NB4 (cell line): Measurements from ENCODE around the gene SLC22A6.
"Not testable (repeated sequence)": the region's sequence is repeated elsewhere in the genome, so short reads cannot be mapped to it uniquely, and the experiment has no call there.

ENCODE experiments used
- DNase-seq: peaks from one replicate; pipeline ENCODE4 v3.0.0; 2010; ENCODE audit warnings: low read depth
- H3K4me3 ChIP-seq: one replicate; pipeline ENCODE4 v1.5.1; 2011; ENCODE audit warnings: mild to moderate bottlenecking, low read depth, low read length, moderate library complexity
- MYC ChIP-seq: IDR thresholded peaks from 2 replicates; pipeline ENCODE4 v1.6.1; 2011; ENCODE audit warnings: low read depth, low read length
- POLR2A ChIP-seq: IDR thresholded peaks from 2 replicates; pipeline ENCODE4 v1.6.1; 2011; ENCODE audit warnings: mild to moderate bottlenecking; ENCODE audit not compliant: insufficient read length; ENCODE audit errors: extremely low read depth
- TF ChIP-seq, protein P1 (sequence below): IDR thresholded peaks from 2 replicates; pipeline ENCODE4 v1.6.1; 2011; ENCODE audit warnings: low read depth, low read length
- TF ChIP-seq, protein P2 (sequence below): IDR thresholded peaks from one replicate; pipeline ENCODE4 v1.5.1; 2012; ENCODE audit warnings: low read depth, low read length

Gene SLC22A6

DNA sequence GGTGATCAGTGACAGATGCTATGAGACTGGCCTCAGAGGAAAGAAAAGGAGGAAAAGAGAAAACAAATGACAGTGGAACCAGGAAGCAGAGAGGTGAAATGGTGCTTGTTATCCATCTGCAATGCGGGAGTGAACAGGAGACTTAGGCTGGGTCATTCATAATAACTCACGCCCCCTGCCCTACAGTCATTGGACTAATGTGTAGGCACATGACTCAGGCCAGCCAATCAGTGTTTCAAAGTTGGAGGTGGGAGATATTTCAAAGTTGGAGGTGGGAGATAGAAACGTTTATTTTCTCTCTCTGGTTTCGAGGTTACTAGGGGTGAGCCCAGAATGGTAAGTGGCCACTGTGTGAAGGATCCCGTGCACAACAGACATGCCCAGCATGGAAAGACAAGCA is 30.3 kb downstream of the SLC22A6 start:
- DNase-seq = no peak

DNA sequence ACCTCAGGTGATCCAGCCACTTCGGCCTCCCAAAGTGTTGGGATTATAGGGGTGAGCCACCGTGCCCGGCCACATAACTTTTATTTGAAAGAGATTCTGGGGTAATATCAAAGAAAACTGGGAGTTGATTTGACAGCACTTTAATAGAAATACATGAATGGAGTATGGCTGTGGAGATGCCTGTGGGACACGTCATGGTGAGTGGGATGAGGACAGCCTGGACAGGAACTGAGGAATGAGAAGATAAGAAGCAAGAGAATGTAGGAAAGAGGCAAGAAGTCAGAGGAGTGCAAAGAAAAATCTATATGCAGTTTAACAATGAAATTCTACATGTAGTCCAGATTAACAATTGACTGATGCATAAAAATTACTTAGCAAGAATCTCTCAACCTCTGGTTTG is 31.0 kb downstream of the SLC22A6 start:
- no peak for DNase-seq
- no peak for TF ChIP-seq MYC
- TF ChIP-seq, protein P1, sequence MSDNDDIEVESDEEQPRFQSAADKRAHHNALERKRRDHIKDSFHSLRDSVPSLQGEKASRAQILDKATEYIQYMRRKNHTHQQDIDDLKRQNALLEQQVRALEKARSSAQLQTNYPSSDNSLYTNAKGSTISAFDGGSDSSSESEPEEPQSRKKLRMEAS = no peak
- TF ChIP-seq, protein P2, sequence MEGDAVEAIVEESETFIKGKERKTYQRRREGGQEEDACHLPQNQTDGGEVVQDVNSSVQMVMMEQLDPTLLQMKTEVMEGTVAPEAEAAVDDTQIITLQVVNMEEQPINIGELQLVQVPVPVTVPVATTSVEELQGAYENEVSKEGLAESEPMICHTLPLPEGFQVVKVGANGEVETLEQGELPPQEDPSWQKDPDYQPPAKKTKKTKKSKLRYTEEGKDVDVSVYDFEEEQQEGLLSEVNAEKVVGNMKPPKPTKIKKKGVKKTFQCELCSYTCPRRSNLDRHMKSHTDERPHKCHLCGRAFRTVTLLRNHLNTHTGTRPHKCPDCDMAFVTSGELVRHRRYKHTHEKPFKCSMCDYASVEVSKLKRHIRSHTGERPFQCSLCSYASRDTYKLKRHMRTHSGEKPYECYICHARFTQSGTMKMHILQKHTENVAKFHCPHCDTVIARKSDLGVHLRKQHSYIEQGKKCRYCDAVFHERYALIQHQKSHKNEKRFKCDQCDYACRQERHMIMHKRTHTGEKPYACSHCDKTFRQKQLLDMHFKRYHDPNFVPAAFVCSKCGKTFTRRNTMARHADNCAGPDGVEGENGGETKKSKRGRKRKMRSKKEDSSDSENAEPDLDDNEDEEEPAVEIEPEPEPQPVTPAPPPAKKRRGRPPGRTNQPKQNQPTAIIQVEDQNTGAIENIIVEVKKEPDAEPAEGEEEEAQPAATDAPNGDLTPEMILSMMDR = no peak
- no peak for TF ChIP-seq POLR2A
- H3K4me3 ChIP-seq = no peak overlapping the region

More for the DNA sequence above, 30.3 kb downstream of the SLC22A6 start:
- TF ChIP-seq POLR2A (no peak), MYC (no peak)
- TF ChIP-seq, protein P1 = no peak
- TF ChIP-seq, protein P2 = no peak
- H3K4me3 ChIP-seq = no peak overlapping the region

DNA sequence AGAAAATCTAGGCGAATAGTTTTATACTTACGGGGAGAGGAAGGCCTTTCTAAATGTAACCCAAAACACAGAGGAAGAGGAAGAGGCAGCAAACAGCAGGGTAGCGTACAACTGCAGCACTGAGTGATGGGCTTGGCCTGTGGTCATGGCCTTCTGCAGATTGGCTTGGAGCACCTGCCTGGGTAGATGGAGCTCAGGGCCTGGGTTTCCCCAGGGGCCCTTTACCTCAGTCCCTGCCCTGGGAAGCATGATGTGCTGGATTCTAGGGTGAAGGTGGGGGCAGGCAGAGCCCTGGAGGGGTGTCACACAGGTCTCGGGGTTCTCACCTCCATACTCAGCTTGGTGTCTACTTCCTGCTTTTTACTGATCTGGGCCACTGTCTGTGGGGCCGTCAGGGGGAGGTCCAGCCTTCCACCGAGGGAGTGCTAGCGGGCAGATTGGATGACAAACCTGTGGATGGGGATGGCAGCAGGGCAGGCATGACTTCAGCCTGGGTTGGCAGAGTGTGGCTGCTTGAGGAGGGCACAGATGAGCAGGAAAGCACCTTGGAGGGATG is 35.9 kb downstream of the SLC22A6 start:
- DNase-seq = no peak
- TF ChIP-seq, protein P2 = no peak
- no peak for TF ChIP-seq MYC
- TF ChIP-seq, protein P1 = no peak
- TF ChIP-seq POLR2A = no peak
- H3K4me3 ChIP-seq = no peak overlapping the region

DNA sequence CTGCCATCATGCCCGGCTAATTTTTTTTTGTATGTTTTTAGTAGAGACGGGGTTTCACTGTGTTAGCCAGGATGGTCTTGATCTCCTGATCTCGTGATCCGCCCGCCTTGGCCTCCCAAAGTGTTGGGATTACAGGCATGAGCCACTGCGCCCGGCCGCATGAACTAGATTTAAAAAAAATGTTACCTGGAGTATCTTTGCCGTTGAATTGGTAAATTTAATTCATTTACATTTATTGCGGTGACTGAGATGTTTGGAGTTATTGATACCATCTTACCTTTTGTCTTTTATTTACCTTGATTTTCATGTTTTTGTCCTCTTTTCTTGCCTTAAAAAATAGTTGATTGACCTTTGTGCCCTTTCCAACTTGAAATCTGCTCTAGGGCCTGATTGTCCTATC is 39.2 kb downstream of the SLC22A6 start:
- DNase-seq, H3K4me3 ChIP-seq: not testable (repeated sequence)

DNA sequence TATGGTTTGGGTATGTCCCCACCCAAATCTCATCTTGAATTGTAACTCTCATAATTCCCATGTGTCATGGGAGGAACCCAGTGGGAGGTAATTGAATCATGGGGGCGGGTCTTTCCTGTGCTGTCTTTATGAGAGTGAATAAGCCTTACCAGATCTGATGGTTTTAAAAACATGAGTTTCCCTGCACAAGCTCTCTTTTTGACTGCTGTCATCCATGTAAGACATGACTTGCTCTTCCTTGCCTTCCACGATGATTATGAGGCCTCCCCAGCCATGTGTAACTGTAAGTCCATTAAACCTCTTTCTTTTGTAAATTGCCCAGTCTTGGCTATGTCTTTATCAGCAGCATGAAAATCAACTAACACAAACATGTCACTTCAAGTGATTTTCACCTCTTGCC is 47.2 kb downstream of the SLC22A6 start:
- DNase-seq, H3K4me3 ChIP-seq: not testable (repeated sequence)

DNA sequence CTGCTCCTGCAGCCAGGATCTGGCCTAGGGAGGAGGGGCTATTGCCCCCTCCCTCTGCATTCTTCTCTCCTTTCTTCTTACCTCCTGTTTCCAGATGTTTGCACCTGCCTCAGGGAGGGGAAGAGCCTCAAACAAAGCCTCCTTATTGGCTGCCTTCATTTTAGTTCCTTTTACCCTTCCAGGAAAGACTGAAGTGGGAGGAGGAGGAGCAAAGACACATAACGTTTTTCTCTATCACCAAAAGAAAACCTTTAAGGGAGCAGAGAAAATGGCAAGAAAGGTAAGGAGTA is 50.3 kb downstream of the SLC22A6 start:
- TF ChIP-seq MYC (no peak), POLR2A (no peak)
- TF ChIP-seq, protein P1 = no peak
- TF ChIP-seq, protein P2 = no peak
- no peak for DNase-seq
- no peak overlapping the region for H3K4me3 ChIP-seq

DNA sequence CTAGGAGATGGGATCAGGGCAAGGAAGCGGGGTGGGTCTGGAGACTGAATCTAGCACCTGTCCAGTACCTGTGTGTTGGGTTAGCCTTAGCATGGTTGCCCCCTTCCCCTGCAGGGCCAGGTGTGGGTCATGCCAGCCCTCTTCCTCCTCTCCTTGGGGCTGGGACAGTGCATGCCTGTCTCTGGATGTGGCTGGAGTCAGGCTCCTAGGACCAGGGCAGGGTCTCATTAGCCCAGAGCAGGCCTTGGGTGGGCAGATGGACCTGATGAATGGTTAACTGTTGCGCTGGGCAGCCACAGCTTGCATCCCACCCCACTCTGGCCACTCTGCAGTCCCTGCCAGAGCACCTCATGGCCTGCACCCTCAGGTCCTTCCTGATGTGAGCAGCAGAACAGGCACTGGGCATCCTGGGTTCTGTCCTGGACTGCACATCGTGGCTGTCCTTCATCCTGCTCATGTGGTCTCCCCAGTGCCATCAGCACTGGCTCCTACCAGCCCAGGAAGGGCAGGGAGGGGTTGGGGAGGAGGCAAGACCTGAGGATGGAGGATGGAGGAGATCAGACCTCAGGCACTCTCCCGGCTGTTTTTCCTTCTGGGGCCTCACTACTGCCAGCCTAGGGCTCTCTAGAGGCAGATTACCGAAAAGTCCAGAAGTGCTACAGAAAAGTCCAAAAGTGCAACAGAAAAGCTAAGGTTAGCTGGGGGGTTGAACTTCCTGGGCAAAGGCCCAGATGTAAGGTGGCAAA is 50.8 kb downstream of the SLC22A6 start:
- H3K4me3 ChIP-seq = no peak overlapping the region
- TF ChIP-seq, protein P1 = no peak
- TF ChIP-seq POLR2A = no peak
- no peak for TF ChIP-seq MYC
- TF ChIP-seq, protein P2 = no peak
- DNase-seq = no peak
